GM19455 (cell line): Measurements from ENCODE around the gene RAD51AP1.

Experiments used
- ATAC-seq: cut with Tn5 transposase; IDR thresholded peaks from one replicate; pipeline ENCODE4 v1.9.1; 2021; ENCODE audit not compliant: unreplicated experiment

Gene RAD51AP1

GRCh38 chr12:4540638-4541037 lies 1.9 kb downstream of the RAD51AP1 start:
- no peak for ATAC-seq

- no peak for ATAC-seq
These were observed 6.5 kb downstream of the RAD51AP1 start for GRCh38 chr12:4545195-4545594.

GRCh38 chr12:4552191-4552590 lies 13.5 kb downstream of the RAD51AP1 start:
- ATAC-seq: no peak

GRCh38 chr12:4553943-4554342 lies 15.3 kb downstream of the RAD51AP1 start:
- no peak for ATAC-seq

- ATAC-seq: no peak
These were observed 17.1 kb downstream of the RAD51AP1 start for GRCh38 chr12:4555804-4556203.

GRCh38 chr12:4556735-4557530 lies 18.2 kb downstream of the RAD51AP1 start:
- ATAC-seq: no peak

- no peak for ATAC-seq
These were observed 18.9 kb downstream of the RAD51AP1 start for GRCh38 chr12:4557586-4557985.

- ATAC-seq: no peak
These were observed 19.5 kb downstream of the RAD51AP1 start for GRCh38 chr12:4558171-4558570.

GRCh38 chr12:4562034-4562657 lies 23.5 kb downstream of the RAD51AP1 start, which contains the start of gene DYRK4:
Gene DYRK4 (plus strand): TSS chr12:4562208. CDS start chr12:4562246, 38 bp downstream.
- ATAC-seq: no peak

- no peak for ATAC-seq
These were observed 24.6 kb downstream of the RAD51AP1 start for GRCh38 chr12:4563336-4563735.

GRCh38 chr12:4564818-4565217 lies 26.1 kb downstream of the RAD51AP1 start:
- ATAC-seq: no peak

- no peak for ATAC-seq
These were observed 27.8 kb downstream of the RAD51AP1 start for GRCh38 chr12:4566474-4566873.

- no peak for ATAC-seq
These were observed 28.6 kb downstream of the RAD51AP1 start for GRCh38 chr12:4567073-4567881.

- ATAC-seq: no peak
These were observed 30.6 kb downstream of the RAD51AP1 start for GRCh38 chr12:4569261-4569660.

- no peak for ATAC-seq
These were observed 34.0 kb downstream of the RAD51AP1 start for GRCh38 chr12:4572680-4573079.

- no peak for ATAC-seq
These were observed 40.8 kb downstream of the RAD51AP1 start for GRCh38 chr12:4579305-4580102.

GRCh38 chr12:4580281-4580688 lies 41.6 kb downstream of the RAD51AP1 start:
- no peak for ATAC-seq

- ATAC-seq: no peak
These were observed 45.6 kb downstream of the RAD51AP1 start for GRCh38 chr12:4584281-4584680.

- ATAC-seq: no peak
These were observed 46.2 kb downstream of the RAD51AP1 start for GRCh38 chr12:4584896-4585295.

GRCh38 chr12:4586500-4586899 lies 47.8 kb downstream of the RAD51AP1 start:
- ATAC-seq: no peak

- no peak for ATAC-seq
These were observed 48.4 kb downstream of the RAD51AP1 start for GRCh38 chr12:4587108-4587507.
